ENCODE results near the gene FGF12.

GRCh38 chr3:192373586-192373985 lies 353.8 kb downstream of the FGF12 start:
- no peak for TF ChIP-seq EZH2 (IDR thresholded peaks at IDR 0.05; ENCODE audit: insufficient read depth, poor library complexity, severe bottlenecking)
- no peak for TF ChIP-seq EZH2phosphoT487 (IDR thresholded peaks at IDR 0.05; ENCODE audit: insufficient read depth, low read depth)
